ENCODE measurements around the gene SLC1A2. TPM values are rescaled to one million over a fixed set of nuclear protein-coding genes. Genes with fewer than 3 reads are reported as not detected.

The SLC1A2 gene
- total RNA-seq, 4 donors from 2014 or later, result 0.22 to 0.60 (median 0.41) TPM

GRCh38 chr11:35459489-35459888 lies 40.1 kb upstream of the SLC1A2 start:
- DNase-seq (ENCODE audit: low spot score in 2 of 2), result no peak
- Histone ChIP-seq H3K27ac (no peak overlapping the region), H3K27me3 (no peaks in the 10 kb centered on the region), H3K9me3 (no peaks in the 10 kb centered on the region), H3K36me3 (no peaks in the 10 kb centered on the region), H3K4me3 (no peak overlapping the region), H3K4me1 (no peaks in the 10 kb centered on the region)
- TF ChIP-seq POLR2A (IDR thresholded peaks at IDR 0.05) (no peak), CTCF (IDR thresholded peaks at IDR 0.05) (no peak), EP300 (IDR thresholded peaks at IDR 0.05) (no peak)
- WGBS, 2 donors, result 89 to 90% methylated on average over 1 of the region's 1 CpG

- H3K4me3 ChIP-seq, result no peak overlapping the region
- WGBS, 2 donors, result 44 to 47% methylated on average over 3 of the region's 3 CpGs
- no peak overlapping the region for H3K27ac ChIP-seq
- H3K36me3 ChIP-seq, result no peaks in the 10 kb centered on the region
- no peaks in the 10 kb centered on the region for H3K9me3 ChIP-seq
- TF ChIP-seq EP300 (IDR thresholded peaks at IDR 0.05), result no peak
- TF ChIP-seq POLR2A (IDR thresholded peaks at IDR 0.05), result no peak
- TF ChIP-seq CTCF (IDR thresholded peaks at IDR 0.05), result no peak
- no peaks in the 10 kb centered on the region for H3K27me3 ChIP-seq
- DNase-seq (ENCODE audit: low spot score in 2 of 2), result no peak
- no peaks in the 10 kb centered on the region for H3K4me1 ChIP-seq
Observed at GRCh38 chr11:35458846-35459245, 39.5 kb upstream of the SLC1A2 start.

GRCh38 chr11:35454362-35454761 lies 35.0 kb upstream of the SLC1A2 start:
- 75 to 79% methylated on average over 1 of the region's 1 CpG for WGBS, 2 donors
- TF ChIP-seq EP300 (IDR thresholded peaks at IDR 0.05) (no peak), CTCF (IDR thresholded peaks at IDR 0.05) (no peak), POLR2A (IDR thresholded peaks at IDR 0.05) (no peak)
- no peaks in the 10 kb centered on the region for H3K9me3 ChIP-seq
- H3K36me3 ChIP-seq, result no peaks in the 10 kb centered on the region
- no peaks in the 10 kb centered on the region for H3K4me1 ChIP-seq
- no peak overlapping the region for H3K27ac ChIP-seq
- H3K4me3 ChIP-seq, result no peak overlapping the region
- DNase-seq (ENCODE audit: low spot score in 2 of 2), result no peak
- no peaks in the 10 kb centered on the region for H3K27me3 ChIP-seq

- Histone ChIP-seq H3K36me3 (peaks cover 0 to 7% (median 0%) of the 10 kb centered on the region in 3 donors), H3K27ac (no peak overlapping the region), H3K4me1 (no peaks in the 10 kb centered on the region), H3K27me3 (no peaks in the 10 kb centered on the region), H3K4me3 (no peak overlapping the region), H3K9me3 (no peaks in the 10 kb centered on the region)
- no peak for TF ChIP-seq EP300 (IDR thresholded peaks at IDR 0.05)
- no peak for TF ChIP-seq CTCF (IDR thresholded peaks at IDR 0.05)
- TF ChIP-seq POLR2A (IDR thresholded peaks at IDR 0.05), result no peak
- DNase-seq (ENCODE audit: low spot score in 2 of 2), result no peak
- 87 to 97% methylated on average over 2 of the region's 2 CpGs for WGBS, 2 donors
Observed at GRCh38 chr11:35436581-35437250, 17.4 kb upstream of the SLC1A2 start.

- peaks cover 0 to 7% (median 0%) of the 10 kb centered on the region in 3 donors for H3K36me3 ChIP-seq
- H3K4me3 ChIP-seq, result no peak overlapping the region
- TF ChIP-seq CTCF (IDR thresholded peaks at IDR 0.05) (no peak), EP300 (IDR thresholded peaks at IDR 0.05) (no peak), POLR2A (IDR thresholded peaks at IDR 0.05) (no peak)
- WGBS, 2 donors, result 73 to 75% methylated on average over 3 of the region's 3 CpGs
- DNase-seq (ENCODE audit: low spot score in 2 of 2), result no peak
- H3K27me3 ChIP-seq, result no peaks in the 10 kb centered on the region
- H3K4me1 ChIP-seq, result no peaks in the 10 kb centered on the region
- no peak overlapping the region for H3K27ac ChIP-seq
- H3K9me3 ChIP-seq, result no peaks in the 10 kb centered on the region
Observed at GRCh38 chr11:35433588-35433987, 14.2 kb upstream of the SLC1A2 start.
